BLaER1 (cell line): ENCODE results near the gene DYNC1I2.
A peak's percentile ranks its signal among the peaks of the same experiment; 100 is the strongest.

ENCODE experiments used
- H3K27ac ChIP-seq: shearing (Covaris generic); formaldehyde crosslinking; 2 replicates; pipeline ENCODE4 v1.8.1; 2022
- H3K27me3 ChIP-seq: shearing (Covaris generic); formaldehyde crosslinking; 2 replicates; pipeline ENCODE4 v1.8.1; 2022
- H3K36me3 ChIP-seq: shearing (Covaris generic); formaldehyde crosslinking; 2 replicates; pipeline ENCODE4 v1.8.1; 2022
- H3K4me1 ChIP-seq: shearing (Covaris generic); formaldehyde crosslinking; 2 replicates; pipeline ENCODE4 v1.8.1; 2022
- H3K4me2 ChIP-seq: shearing (Covaris generic); formaldehyde crosslinking; 2 replicates; pipeline ENCODE4 v1.8.1; 2022
- H3K4me3 ChIP-seq: shearing (Covaris generic); formaldehyde crosslinking; 2 replicates; pipeline ENCODE4 v1.8.1; 2022
- H3K9ac ChIP-seq: shearing (Covaris generic); formaldehyde crosslinking; 2 replicates; pipeline ENCODE4 v1.8.1; 2022
- H3K9me3 ChIP-seq: shearing (Covaris generic); formaldehyde crosslinking; 2 replicates; pipeline ENCODE4 v1.8.1; 2022
- H4K20me1 ChIP-seq: shearing (Covaris generic); formaldehyde crosslinking; 2 replicates; pipeline ENCODE4 v1.8.1; 2022
- Cebpa-rat ChIP-seq: shearing (Covaris generic); IDR thresholded peaks from 2 replicates; pipeline ENCODE4 v1.8.1; 2022

The DYNC1I2 gene

DNA sequence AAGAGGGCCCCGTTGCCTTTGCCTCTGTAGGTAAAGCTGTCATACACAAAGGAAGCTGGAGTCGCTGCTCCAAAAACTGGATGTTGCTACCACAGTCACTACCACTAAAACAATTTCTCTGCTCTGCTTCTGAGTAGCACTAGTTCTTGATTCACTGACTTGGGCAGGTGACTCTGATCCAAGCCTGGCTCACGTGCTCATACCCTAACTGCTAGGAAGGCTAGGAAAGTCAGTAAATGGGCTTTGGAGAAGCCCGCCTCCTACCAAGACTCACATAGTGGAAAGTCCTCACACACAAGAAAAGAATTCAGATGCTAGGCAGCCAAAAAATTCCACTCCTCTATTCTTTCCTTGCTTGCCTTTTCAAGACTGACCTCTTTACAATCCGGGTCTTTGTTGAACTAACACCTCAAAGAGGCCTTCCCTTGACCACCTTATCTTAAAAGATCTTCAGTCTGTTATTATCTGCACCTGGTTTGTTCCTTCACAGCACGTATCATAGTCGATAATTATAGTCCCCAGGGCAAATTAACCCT, 11.4 kb upstream of the DYNC1I2 start:
- H3K4me3 ChIP-seq, result no peak overlapping the region
- no peaks in the 10 kb centered on the region for H3K36me3 ChIP-seq
- no peaks in the 10 kb centered on the region for H3K27me3 ChIP-seq
- H3K9me3 ChIP-seq, result no peaks in the 10 kb centered on the region
- no peak overlapping the region for H3K4me2 ChIP-seq
- no peaks in the 10 kb centered on the region for H4K20me1 ChIP-seq
- no peak overlapping the region for H3K27ac ChIP-seq
- no peak overlapping the region for H3K9ac ChIP-seq
- H3K4me1 ChIP-seq, result no peaks in the 10 kb centered on the region
- TF ChIP-seq Cebpa-rat, result no peak

DNA sequence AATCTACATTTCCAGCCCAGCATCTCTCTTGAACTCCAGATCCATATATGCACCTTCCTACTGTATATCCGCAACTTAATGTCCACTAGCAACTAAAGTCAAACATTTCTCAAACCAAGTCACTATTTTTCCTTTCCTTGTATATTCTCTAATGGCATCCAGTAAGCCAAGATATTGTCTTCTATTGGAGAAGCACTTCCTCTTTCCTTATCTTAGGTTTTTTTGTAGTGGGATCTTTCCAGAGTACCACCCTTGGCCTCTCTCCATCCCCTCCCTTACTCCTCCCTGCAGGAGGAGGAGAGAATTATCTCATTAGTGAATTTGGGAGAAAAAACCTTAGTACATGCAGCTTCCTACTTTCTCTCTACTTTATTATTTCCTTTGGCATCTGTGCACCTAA, 8.7 kb upstream of the DYNC1I2 start:
- Histone ChIP-seq H3K4me3 (no peak overlapping the region), H3K9me3 (no peaks in the 10 kb centered on the region), H3K27ac (no peak overlapping the region), H3K4me2 (no peak overlapping the region), H3K4me1 (no peaks in the 10 kb centered on the region), H4K20me1 (no peaks in the 10 kb centered on the region), H3K36me3 (no peaks in the 10 kb centered on the region), H3K27me3 (no peaks in the 10 kb centered on the region), H3K9ac (no peak overlapping the region)
- TF ChIP-seq Cebpa-rat, result no peak

DNA sequence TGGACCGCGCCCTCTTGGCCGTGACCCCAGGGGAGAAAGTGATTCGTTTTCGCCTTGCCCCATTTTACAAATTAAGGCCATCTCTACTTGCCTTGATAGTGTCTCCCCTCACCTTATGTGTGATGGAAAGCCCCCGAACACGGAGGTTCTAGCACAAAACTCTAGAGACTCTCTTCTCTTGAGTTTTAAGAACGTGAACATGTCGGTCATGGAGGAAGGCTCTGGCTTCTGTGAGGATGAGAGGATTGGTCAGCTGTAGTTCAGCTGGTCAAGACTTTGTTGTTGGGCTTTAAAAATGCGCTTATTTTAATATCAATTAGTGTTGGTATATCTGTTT, 828 bp downstream of the DYNC1I2 start:
- no peaks in the 10 kb centered on the region for H3K27me3 ChIP-seq
- peaks cover 14% of the 10 kb centered on the region for H3K36me3 ChIP-seq
- peaks cover 16% of the 10 kb centered on the region for H3K4me1 ChIP-seq
- no peaks in the 10 kb centered on the region for H3K9me3 ChIP-seq
- peak overlapping the region; percentile 76 for H3K27ac ChIP-seq
- peaks cover 41% of the 10 kb centered on the region for H4K20me1 ChIP-seq
- peak overlapping the region; percentile 91 for H3K4me3 ChIP-seq
- peak overlapping the region; percentile 86 for H3K9ac ChIP-seq
- peak overlapping the region; percentile 91 for H3K4me2 ChIP-seq
- TF ChIP-seq Cebpa-rat, result no peak

DNA sequence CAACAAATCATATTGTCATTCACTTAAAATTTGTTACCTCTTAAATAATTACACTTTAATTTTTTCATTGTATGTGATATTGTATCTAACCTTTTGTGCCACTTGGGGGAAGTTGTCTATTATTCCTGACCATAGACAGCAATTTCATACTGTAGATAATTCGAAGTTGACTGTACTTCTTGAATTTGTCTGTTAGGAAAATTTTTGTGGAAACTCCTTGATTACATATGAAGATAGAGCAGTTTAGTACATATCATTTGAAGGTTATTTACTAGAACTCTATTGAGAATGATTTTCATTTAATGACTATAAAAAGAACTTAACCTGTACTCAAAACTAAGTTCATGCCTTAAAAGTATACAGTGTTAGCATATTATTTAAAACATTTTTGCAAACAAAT, 5.1 kb downstream of the DYNC1I2 start:
- H3K36me3 ChIP-seq, result peaks cover 55% of the 10 kb centered on the region
- H3K9ac ChIP-seq, result no peak overlapping the region
- no peak overlapping the region for H3K4me2 ChIP-seq
- H3K27me3 ChIP-seq, result no peaks in the 10 kb centered on the region
- no peak overlapping the region for H3K4me3 ChIP-seq
- H3K4me1 ChIP-seq, result peaks cover 16% of the 10 kb centered on the region
- no peak overlapping the region for H3K27ac ChIP-seq
- TF ChIP-seq Cebpa-rat, result no peak
- peaks cover 69% of the 10 kb centered on the region for H4K20me1 ChIP-seq
- H3K9me3 ChIP-seq, result no peaks in the 10 kb centered on the region

DNA sequence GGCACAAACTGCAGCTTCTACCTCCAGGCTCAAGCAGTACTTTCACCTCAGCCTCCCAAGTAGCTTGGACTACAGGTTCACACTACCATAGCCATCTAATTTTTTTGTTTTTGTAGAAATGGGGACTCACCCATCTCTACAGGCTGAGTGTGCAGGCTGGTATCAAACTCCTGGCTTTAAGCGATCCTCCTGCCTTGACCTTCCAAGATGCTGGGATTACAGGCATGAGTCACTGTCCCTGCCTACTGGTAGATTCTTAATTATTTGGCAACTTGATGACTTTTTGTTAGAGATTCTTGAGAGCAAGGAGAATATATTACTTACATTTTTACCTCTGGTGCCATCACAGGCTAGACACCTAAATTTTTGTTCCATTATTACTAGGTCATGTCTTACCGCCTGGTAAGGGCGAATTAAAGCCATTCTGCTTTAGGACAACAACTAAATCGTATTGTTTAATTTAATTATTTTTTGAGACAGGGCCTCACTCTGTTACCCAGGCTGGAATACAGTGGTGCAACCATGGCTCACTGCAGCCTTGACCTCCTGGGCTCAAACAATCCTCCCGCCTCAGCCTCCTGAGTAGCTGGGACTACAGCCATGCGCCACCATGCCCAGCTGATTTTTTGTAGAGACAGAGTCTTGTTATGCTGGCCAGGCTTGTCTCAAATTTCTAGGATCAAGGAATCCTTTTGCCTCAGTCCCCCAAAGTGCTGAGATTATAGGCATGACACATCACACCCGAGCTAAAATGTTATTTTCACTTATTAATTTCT, 15.7 kb downstream of the DYNC1I2 start:
- no peak for TF ChIP-seq Cebpa-rat
- Histone ChIP-seq H3K4me2 (no peak overlapping the region), H3K4me3 (no peak overlapping the region), H3K27ac (no peak overlapping the region), H3K9me3 (no peaks in the 10 kb centered on the region), H4K20me1 (peaks cover 93% of the 10 kb centered on the region), H3K4me1 (no peaks in the 10 kb centered on the region), H3K27me3 (no peaks in the 10 kb centered on the region), H3K9ac (no peak overlapping the region), H3K36me3 (peaks cover 48% of the 10 kb centered on the region)

DNA sequence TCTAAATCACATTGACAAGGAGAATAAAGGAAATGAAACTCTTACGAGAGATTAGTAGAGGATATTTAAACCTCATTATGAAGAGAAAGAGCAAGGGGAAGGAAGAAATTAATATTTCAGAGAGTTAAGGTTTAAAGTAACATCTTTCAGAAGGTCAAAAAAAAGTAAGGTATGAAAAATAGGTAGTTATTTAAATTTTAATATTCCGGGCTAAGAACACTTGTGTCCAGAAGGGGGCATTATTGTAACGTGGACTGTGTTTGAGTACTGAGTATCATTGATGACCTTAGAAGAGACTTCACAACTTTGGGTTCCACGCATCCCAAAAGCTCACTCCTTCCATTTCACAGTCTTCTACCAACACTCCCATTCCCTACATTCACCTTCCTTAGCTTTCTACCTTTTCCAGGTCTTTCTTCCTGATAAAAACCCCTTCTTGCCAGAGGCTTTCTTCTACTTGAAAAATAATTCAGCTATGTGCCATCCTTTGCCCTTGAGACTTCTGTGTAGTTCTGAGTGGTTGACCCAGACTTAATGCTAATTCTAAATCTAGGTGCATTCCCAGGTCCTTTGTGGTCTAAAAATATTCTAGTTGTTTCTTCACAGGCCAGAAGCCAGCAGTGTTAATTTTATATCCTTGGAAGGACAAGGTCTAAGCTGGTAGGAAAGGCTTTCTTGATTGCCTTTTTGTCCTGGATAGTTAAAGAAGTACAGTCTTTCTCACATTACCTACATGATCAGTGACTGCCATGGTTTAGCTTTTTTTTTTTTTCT, 16.5 kb downstream of the DYNC1I2 start:
- H4K20me1 ChIP-seq, result peaks cover 95% of the 10 kb centered on the region

DNA sequence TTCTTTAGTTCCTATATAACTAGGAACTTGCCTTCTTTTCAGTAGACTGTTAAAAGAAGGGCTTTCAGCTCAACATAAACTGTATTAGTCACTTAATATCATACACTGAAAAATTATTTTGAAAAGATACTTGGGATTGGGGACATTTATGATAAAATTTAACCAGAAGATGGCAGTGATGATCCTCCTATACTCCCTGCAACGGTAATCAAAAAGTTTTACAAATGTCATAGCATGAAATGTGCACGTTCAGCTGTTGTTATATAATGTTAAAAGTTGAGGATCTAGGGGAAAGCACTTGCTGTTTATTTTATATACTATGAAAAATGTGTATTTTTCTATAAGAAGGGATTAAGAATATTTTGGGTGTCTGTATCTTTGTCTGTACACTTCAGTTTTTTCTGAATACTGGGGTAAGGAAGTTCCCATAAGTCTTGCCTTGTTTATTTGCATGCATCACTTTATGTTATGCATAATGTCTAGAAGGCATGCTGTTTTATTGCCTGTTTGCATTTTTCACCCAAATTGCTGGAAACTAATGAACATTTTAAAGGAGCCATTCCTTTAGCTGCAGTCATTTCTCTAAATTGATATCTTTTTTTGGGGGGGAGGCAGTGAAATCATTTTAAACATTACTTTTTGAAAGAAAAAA, 19.0 kb downstream of the DYNC1I2 start:
- Histone ChIP-seq H3K4me2 (no peak overlapping the region), H3K27ac (no peak overlapping the region), H3K9ac (no peak overlapping the region), H3K36me3 (peaks cover 41% of the 10 kb centered on the region), H3K4me1 (0 out of 2 replicates have a peak, but pooled peaks cover 1% of the 10 kb centered on the region), H3K9me3 (no peaks in the 10 kb centered on the region), H3K27me3 (no peaks in the 10 kb centered on the region), H4K20me1 (peaks cover 85% of the 10 kb centered on the region), H3K4me3 (no peak overlapping the region)
- no peak for TF ChIP-seq Cebpa-rat

More for the DNA sequence above, 16.5 kb downstream of the DYNC1I2 start:
- Histone ChIP-seq H3K9ac (no peak overlapping the region), H3K27ac (no peak overlapping the region), H3K4me2 (no peak overlapping the region), H3K36me3 (peaks cover 43% of the 10 kb centered on the region), H3K4me3 (no peak overlapping the region), H3K27me3 (no peaks in the 10 kb centered on the region), H3K4me1 (no peaks in the 10 kb centered on the region), H3K9me3 (no peaks in the 10 kb centered on the region)
- no peak for TF ChIP-seq Cebpa-rat

DNA sequence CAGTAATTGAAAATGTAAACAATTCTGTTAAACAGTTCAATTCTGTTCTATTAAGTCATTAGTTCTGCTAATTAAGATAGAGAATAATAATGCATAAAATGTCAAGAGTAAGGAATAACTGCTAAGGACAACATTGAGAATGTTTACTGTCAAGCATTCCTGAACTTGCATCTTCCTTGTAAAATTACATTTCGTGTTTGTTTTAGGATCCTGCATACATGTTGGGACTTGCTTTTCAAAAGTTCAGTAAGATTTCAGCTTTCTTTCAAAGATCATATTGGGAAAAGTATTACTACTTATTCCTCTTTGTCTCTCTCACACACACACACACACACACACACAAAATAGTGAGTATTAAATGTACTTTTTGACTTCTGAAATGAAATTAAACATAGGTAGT, 20.5 kb downstream of the DYNC1I2 start:
- no peak for TF ChIP-seq Cebpa-rat
- Histone ChIP-seq H3K4me2 (no peak overlapping the region), H3K27ac (no peak overlapping the region), H3K4me1 (peaks cover 13% of the 10 kb centered on the region), H4K20me1 (peaks cover 88% of the 10 kb centered on the region), H3K4me3 (no peak overlapping the region), H3K27me3 (no peaks in the 10 kb centered on the region), H3K9me3 (no peaks in the 10 kb centered on the region), H3K36me3 (peaks cover 35% of the 10 kb centered on the region), H3K9ac (no peak overlapping the region)

DNA sequence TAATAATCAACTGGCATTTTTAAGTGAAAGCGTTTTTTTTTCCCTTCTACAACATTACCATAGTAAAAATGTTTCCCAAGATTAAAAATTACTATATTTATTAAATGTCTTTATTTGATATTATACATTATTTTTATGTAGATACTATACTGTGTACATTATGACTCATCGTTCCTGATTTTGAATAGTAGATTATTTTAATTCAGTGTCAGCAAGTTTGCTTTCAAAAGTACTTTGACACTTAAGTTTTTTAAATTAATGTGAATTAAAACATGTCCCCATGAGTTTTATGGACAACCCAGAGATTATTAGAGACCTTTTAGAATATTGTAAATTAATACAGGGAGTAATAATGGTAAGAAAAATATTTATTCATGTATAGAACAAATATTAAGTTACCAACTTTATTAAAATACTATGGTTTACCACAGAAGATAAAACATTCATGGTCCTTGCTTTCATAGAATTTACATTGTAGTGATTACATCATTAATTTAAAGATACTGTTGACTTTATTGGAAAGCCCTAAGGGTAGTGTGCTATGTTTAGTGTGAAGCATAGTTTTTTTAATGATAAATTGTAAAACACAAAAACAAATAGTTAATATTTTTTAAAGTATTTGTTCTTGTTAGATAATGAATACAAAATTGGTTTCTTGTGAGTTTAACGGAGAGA, 21.9 kb downstream of the DYNC1I2 start:
- Histone ChIP-seq H3K9ac (no peak overlapping the region), H3K27me3 (no peaks in the 10 kb centered on the region), H3K36me3 (peaks cover 27% of the 10 kb centered on the region), H4K20me1 (peaks cover 85% of the 10 kb centered on the region), H3K27ac (no peak overlapping the region), H3K4me2 (no peak overlapping the region), H3K9me3 (no peaks in the 10 kb centered on the region), H3K4me3 (no peak overlapping the region), H3K4me1 (peaks cover 13% of the 10 kb centered on the region)
- TF ChIP-seq Cebpa-rat, result no peak
